B cell (primary cell): Measurements from ENCODE around the gene REN. TPM values are rescaled to one million over a fixed set of nuclear protein-coding genes. Genes with fewer than 3 reads are reported as not detected.

ENCODE experiments used
- ATAC-seq: fragments of 200-7000 bp; cut with Tn5 transposase; one replicate; pipeline ENCODE4 v1.10.0; 2021; ENCODE audit warnings: low read depth, mild to moderate bottlenecking, moderate number of reproducible peaks, moderate library complexity
- CTCF ChIA-PET: fragments of 350-600 bp; sonication (Branson Sonifier 250); formaldehyde crosslinking; loops from one replicate; lab custom pipeline; 2021; ENCODE audit warnings: antibody characterized with exemption, inconsistent platforms; lab: Charles Lee
- POLR2A ChIA-PET: fragments of 350-600 bp; sonication (Branson Sonifier 250); formaldehyde crosslinking; loops from one replicate; lab custom pipeline; 2021; ENCODE audit warnings: antibody characterized with exemption; lab: Charles Lee
- DNase-seq: peaks from one replicate; pipeline ENCODE4 v3.0.0; 2013
- H2AFZ ChIP-seq: 2 replicates; pipeline ENCODE4 v1.6.1; 2012; ENCODE audit warnings: mild to moderate bottlenecking, low read depth, low read length; ENCODE audit not compliant: insufficient read depth, poor library complexity, severe bottlenecking
- H3K27ac ChIP-seq, 2 donors: 1 replicate in 1 of 2; 2 replicates in 1 of 2; pipeline ENCODE4 v1.5.1; 2012 to 2013; ENCODE audit warnings: low read length in 2 of 2, mild to moderate bottlenecking in 2 of 2, moderate library complexity in 1 of 2
- H3K27me3 ChIP-seq, 4 experiments: fragments of 200-600 bp in 1 of 4; sonication (generic) in 1 of 4; replicated peaks in 1 of 4; 1 replicate in 2 of 4; 2 replicates in 2 of 4; pipeline versions ENCODE4 v1.6.1 to v1.7.0; 2013 to 2016; ENCODE audit warnings: low read length in 3 of 4, mild to moderate bottlenecking in 2 of 4, mixed read lengths in 1 of 4, moderate library complexity in 1 of 4; ENCODE audit not compliant: insufficient read depth in 4 of 4, control insufficient read depth in 3 of 4; ENCODE audit errors: control extremely low read depth in 1 of 4
- H3K36me3 ChIP-seq, 2 experiments: replicated peaks in 1 of 2; 1 replicate in 1 of 2; 2 replicates in 1 of 2; pipeline versions ENCODE4 v1.6.1 to v1.7.1; 2013; ENCODE audit warnings: low read length in 1 of 2; ENCODE audit not compliant: insufficient read depth in 2 of 2, control insufficient read depth in 1 of 2; ENCODE audit errors: control extremely low read depth in 1 of 2, extremely low read depth in 1 of 2
- H3K4me1 ChIP-seq, 2 donors: fragments of 200-600 bp in 1 of 2; sonication (generic) in 1 of 2; 1 replicate in 1 of 2; 2 replicates in 1 of 2; pipeline versions ENCODE4 v1.5.1 to v1.6.1; 2013 to 2017; ENCODE audit warnings: low read length in 2 of 2; ENCODE audit not compliant: control insufficient read depth in 2 of 2, insufficient read depth in 2 of 2
- H3K4me2 ChIP-seq: replicated peaks from 2 replicates; pipeline ENCODE3; 2012; ENCODE audit warnings: mild to moderate bottlenecking, low read depth, low read length; ENCODE audit not compliant: poor library complexity, severe bottlenecking
- H3K4me3 ChIP-seq, 5 experiments: fragments of 200-600 bp in 1 of 5; sonication (generic) in 1 of 5; 1 replicate in 3 of 5; 2 replicates in 2 of 5; pipeline versions ENCODE4 v1.5.1 to v1.7.0; 2011 to 2016; ENCODE audit warnings: low read length in 4 of 5, mild to moderate bottlenecking in 4 of 5, low read depth in 2 of 5, control low read depth in 1 of 5, moderate library complexity in 1 of 5; ENCODE audit not compliant: insufficient read depth in 1 of 5; ENCODE audit errors: control extremely low read depth in 1 of 5, extremely low read depth in 1 of 5
- H3K79me2 ChIP-seq: fragments of 200-600 bp; sonication (generic); one replicate; pipeline ENCODE4 v1.6.0; 2016; ENCODE audit warnings: low read length; ENCODE audit not compliant: control insufficient read depth, insufficient read depth
- H3K9ac ChIP-seq: fragments of 200-600 bp; sonication (generic); 2 replicates; pipeline ENCODE4 v1.6.1; 2017; ENCODE audit warnings: mild to moderate bottlenecking, low read length, moderate library complexity
- H3K9me3 ChIP-seq, 3 donors: one replicate each; pipeline versions ENCODE4 v1.6.1 to v1.7.1; 2013; ENCODE audit warnings: low read length in 2 of 3; ENCODE audit not compliant: control insufficient read depth in 2 of 3, insufficient read depth in 1 of 3; ENCODE audit errors: control extremely low read depth in 1 of 3
- H4K20me1 ChIP-seq: 2 replicates; pipeline ENCODE4 v1.6.0; 2012; ENCODE audit warnings: mild to moderate bottlenecking, low read length; ENCODE audit not compliant: insufficient read depth, control insufficient read depth, poor library complexity, severe bottlenecking
- H3K27ac Mint-ChIP-seq: one replicate; pipeline ENCODE4 v1.8.0; 2021; ENCODE audit warnings: mixed read lengths
- H3K27me3 Mint-ChIP-seq: one replicate; pipeline ENCODE4 v1.8.0; 2021; ENCODE audit warnings: mixed read lengths
- H3K4me1 Mint-ChIP-seq: one replicate; pipeline ENCODE4 v1.8.0; 2021; ENCODE audit warnings: mixed read lengths
- H3K4me3 Mint-ChIP-seq: one replicate; pipeline ENCODE4 v1.8.0; 2021; ENCODE audit warnings: mixed read lengths
- H3K9me3 Mint-ChIP-seq: one replicate; pipeline ENCODE4 v1.8.0; 2022; ENCODE audit warnings: mixed read lengths; ENCODE audit not compliant: insufficient read depth
- CTCF ChIP-seq: fragments of 200-600 bp; IDR thresholded peaks from one replicate; pipeline ENCODE4 v1.8.0; 2022; ENCODE audit warnings: antibody characterized with exemption, mild to moderate bottlenecking
- EZH2 ChIP-seq: IDR thresholded peaks from 2 replicates; pipeline ENCODE4 v1.6.1; 2012; ENCODE audit warnings: borderline replicate concordance, low read depth, mild to moderate bottlenecking, moderate library complexity, low read length; ENCODE audit not compliant: insufficient read depth, poor library complexity, severe bottlenecking
- WGBS: methylation state at CpG from one replicate; pipeline ENCODE4 v1.1.5; 2013; ENCODE audit warnings: missing lambda C conversion rate; ENCODE audit not compliant: insufficient coverage; 5-methylcytosine and 5-hydroxymethylcytosine counted together
- intact Hi-C: fragments of 100-400 bp; cut with micrococcal nuclease; formaldehyde crosslinking; loops from one replicate; pipeline ENCODE4 v1.10.0; 2022
- polyA plus RNA-seq: library from polyadenylated mRNA; depleted of rRNA; stranded (reverse); fragments of >200 nt; gene quantifications from 2 replicates; pipeline ENCODE4 v1.2.3, GENCODE V29; 2012
- total RNA-seq, 2 donors: library from RNA; stranded (reverse); fragments of 120-200 nt in 1 of 2; gene quantifications; 1 replicate in 1 of 2; 2 replicates in 1 of 2; pipeline versions ENCODE4 v1.2.3 to v1.2.4, GENCODE V29; 2013 to 2022

REN gene
- total and polyA plus RNA-seq, 2 donors (not counting 1 experiment from before 2014, with no cell fraction given): not detected

GRCh38 chr1:204149635-204150565, 16.2 kb downstream of the REN start:
- no peak overlapping the region for H3K27ac ChIP-seq
- ChIA-PET POLR2A (no interaction called here), CTCF (interaction anchor here (2.2 kb wide), 1 partner anchor 10 kb away, joined by 6 read pairs; no protein-coding TSS in a partner anchor)
- 89% methylated on average over 7 of the region's 16 CpGs for WGBS
- no peak overlapping the region for H3K27ac Mint-ChIP-seq
- H3K9ac ChIP-seq: no peak overlapping the region
- no peak overlapping the region for H2AFZ ChIP-seq
- no peaks in the 10 kb centered on the region for H3K36me3 ChIP-seq
- H3K4me3 Mint-ChIP-seq: peak overlapping the region; percentile 74
- intact Hi-C loops: no loop called here
- ATAC-seq (no peak), DNase-seq (no peak)
- peaks cover 8% of the 10 kb centered on the region for H3K4me1 Mint-ChIP-seq
- no peak for TF ChIP-seq EZH2
- no peak for TF ChIP-seq CTCF
- H3K79me2 ChIP-seq: no peaks in the 10 kb centered on the region
- peaks cover 25% of the 10 kb centered on the region for H3K27me3 Mint-ChIP-seq
- H3K9me3 ChIP-seq: peaks cover 0 to 3% (median 0%) of the 10 kb centered on the region in 3 donors
- H3K9me3 Mint-ChIP-seq: no peaks in the 10 kb centered on the region
- no peaks in the 10 kb centered on the region for H4K20me1 ChIP-seq
- peaks cover 0 to 21% (median 7%) of the 10 kb centered on the region in 4 experiments for H3K27me3 ChIP-seq
- no peak overlapping the region for H3K4me3 ChIP-seq
- H3K4me2 ChIP-seq: no peak overlapping the region
- peaks cover 12 to 14% of the 10 kb centered on the region in 2 donors for H3K4me1 ChIP-seq

- CTCF ChIA-PET: interaction anchor here (2.2 kb wide), 1 partner anchor 11 kb away, joined by 6 read pairs; no protein-coding TSS in a partner anchor
- POLR2A ChIA-PET: no interaction called here
- H3K4me1 ChIP-seq: peaks cover 12 to 14% of the 10 kb centered on the region in 2 donors
Observed at GRCh38 chr1:204149107-204149506, 17.0 kb downstream of the REN start.

More at GRCh38 chr1:204149107-204149506, 17.0 kb downstream of the REN start:
- no peak overlapping the region for H3K4me2 ChIP-seq
- H3K36me3 ChIP-seq: no peaks in the 10 kb centered on the region
- peaks cover 0 to 21% (median 7%) of the 10 kb centered on the region in 4 experiments for H3K27me3 ChIP-seq
- no peaks in the 10 kb centered on the region for H4K20me1 ChIP-seq
- Mint-ChIP-seq H3K27me3 (peaks cover 28% of the 10 kb centered on the region), H3K9me3 (no peaks in the 10 kb centered on the region), H3K27ac (no peak overlapping the region), H3K4me3 (no peak overlapping the region), H3K4me1 (peaks cover 8% of the 10 kb centered on the region)
- WGBS: 63% methylated on average over 2 of the region's 2 CpGs
- H2AFZ ChIP-seq: no peak overlapping the region
- DNase-seq: no peak
- peaks cover 0 to 3% (median 0%) of the 10 kb centered on the region in 3 donors for H3K9me3 ChIP-seq
- no peak overlapping the region for H3K9ac ChIP-seq
- H3K27ac ChIP-seq: no peak overlapping the region
- no peak for ATAC-seq
- intact Hi-C loops: no loop called here
- H3K79me2 ChIP-seq: no peaks in the 10 kb centered on the region
- TF ChIP-seq EZH2: no peak
- TF ChIP-seq CTCF: no peak
- H3K4me3 ChIP-seq: no peak overlapping the region
